Measurements from ENCODE around the gene CATSPERD. TPM values are rescaled to one million over a fixed set of nuclear protein-coding genes. Genes with fewer than 3 reads are reported as not detected.

CATSPERD gene
- total and polyA plus RNA-seq, 12 donors, result not detected

- no peaks in the 10 kb centered on the region for H3K9me3 ChIP-seq (replicated peaks in 1 of 3)
- 74 to 82% (median 77%) methylated on average over 19 to 26 of the region's 26 CpGs for WGBS, 4 donors
- TF ChIP-seq POLR2A (IDR thresholded peaks at IDR 0.05) (no peak), CTCF (IDR thresholded peaks at IDR 0.05) (no peak)
- no peaks in the 10 kb centered on the region for H3K27me3 ChIP-seq
- peak overlapping the region in 2 of 5 donors; percentile 98 to 99 for H3K27ac ChIP-seq
- peak overlapping the region in 1 of 4 donors; percentile 71 for H3K4me3 ChIP-seq
- peaks cover 0 to 50% of the 10 kb centered on the region in 2 donors for H3K36me3 ChIP-seq (replicated peaks in 1 of 2)
- peaks cover 6 to 8% of the 10 kb centered on the region in 2 donors for H3K4me1 ChIP-seq (replicated peaks in 1 of 2)
- intact Hi-C loops (cut with DNase I), result no loop called here
- no peak for DNase-seq
Observed at GRCh38 chr19:5789886-5790558, 69.6 kb downstream of the CATSPERD start.

- TF ChIP-seq POLR2A (IDR thresholded peaks at IDR 0.05) (peak; percentile 79 to 82), CTCF (IDR thresholded peaks at IDR 0.05) (peak in 1 of 6 experiments; percentile 15)
- H3K4me3 ChIP-seq, result peak within 1 kb of the TSS; percentile 33 to 74 (median 66)
- H3K27me3 ChIP-seq, result no peaks in the 10 kb centered on the region
- DNase-seq, result peak; percentile 96 to 99 (median 98)
- H3K4me1 ChIP-seq (replicated peaks in 1 of 2), result peaks cover 6 to 8% of the 10 kb centered on the region in 2 donors
- peak within 1 kb of the TSS; percentile 85 to 99 (median 96) for H3K27ac ChIP-seq
- intact Hi-C loops (cut with DNase I), result no loop called here
- H3K9me3 ChIP-seq (replicated peaks in 1 of 3), result no peaks in the 10 kb centered on the region
- 10 to 43% (median 13%) methylated on average over 17 to 72 of the region's 72 CpGs for WGBS, 4 donors
- H3K36me3 ChIP-seq (replicated peaks in 1 of 2), result peaks cover 0 to 42% of the 10 kb centered on the region in 2 donors
Observed at GRCh38 chr19:5790559-5791520, 70.4 kb downstream of the CATSPERD start, which contains the start of gene DUS3L. Gene DUS3L, minus strand, starts transcription at chr19:5791163. Its CDS starts 22 bp downstream, at chr19:5791141.

GRCh38 chr19:5792224-5792623 lies 71.8 kb downstream of the CATSPERD start:
- Histone ChIP-seq H3K4me1 (replicated peaks in 1 of 2) (peaks cover 6 to 8% of the 10 kb centered on the region in 2 donors), H3K27ac (no peak overlapping the region), H3K36me3 (replicated peaks in 1 of 2) (peaks cover 0 to 28% of the 10 kb centered on the region in 2 donors), H3K9me3 (replicated peaks in 1 of 3) (no peaks in the 10 kb centered on the region), H3K4me3 (no peak overlapping the region), H3K27me3 (no peaks in the 10 kb centered on the region)
- intact Hi-C loops (cut with DNase I), result no loop called here
- WGBS, 4 donors, result 92 to 95% (median 95%) methylated on average over 18 of the region's 18 CpGs
- no peak for DNase-seq
- TF ChIP-seq POLR2A (IDR thresholded peaks at IDR 0.05), result no peak

- 87 to 98% (median 96%) methylated on average over 3 of the region's 3 CpGs for WGBS, 4 donors
- intact Hi-C loops (cut with DNase I), result no loop called here
Observed at GRCh38 chr19:5793188-5793587, 72.8 kb downstream of the CATSPERD start.

More at GRCh38 chr19:5793188-5793587, 72.8 kb downstream of the CATSPERD start:
- Histone ChIP-seq H3K27me3 (no peaks in the 10 kb centered on the region), H3K4me1 (replicated peaks in 1 of 2) (peaks cover 6 to 8% of the 10 kb centered on the region in 2 donors), H3K9me3 (replicated peaks in 1 of 3) (no peaks in the 10 kb centered on the region), H3K36me3 (replicated peaks in 1 of 2) (peaks cover 0 to 19% of the 10 kb centered on the region in 2 donors), H3K27ac (no peak overlapping the region), H3K4me3 (no peak overlapping the region)
- DNase-seq, result no peak
- TF ChIP-seq CTCF (IDR thresholded peaks at IDR 0.05) (no peak), POLR2A (IDR thresholded peaks at IDR 0.05) (no peak)
